Neural cell (in vitro differentiated cells): ENCODE data around the gene NPIPA5. TPM values are rescaled to one million over a fixed set of nuclear protein-coding genes. Genes with fewer than 3 reads are reported as not detected.
"Not testable (repeated sequence)": the region's sequence is repeated elsewhere in the genome, so short reads cannot be mapped to it uniquely, and the experiment has no call there.

ENCODE experiments used
- H2AFZ ChIP-seq: fragments of 200-600, 300-800 bp; sonication (generic), shearing (Covaris generic); 2 replicates; pipeline ENCODE4 v1.6.0; 2014; ENCODE audit warnings: low read depth, mild to moderate bottlenecking, antibody characterized with exemption, low read length, moderate library complexity
- H3F3A ChIP-seq: fragments of 200-600 bp; shearing (Covaris generic); 2 replicates; pipeline ENCODE4 v1.6.1; 2016; ENCODE audit warnings: mild to moderate bottlenecking, moderate library complexity, mixed read lengths, antibody characterized with exemption, low read length; ENCODE audit not compliant: insufficient read depth, poor library complexity, severe bottlenecking
- H3K27ac ChIP-seq: fragments of 200-600, 300-800 bp; sonication (generic), shearing (Covaris generic); 2 replicates; pipeline ENCODE4 v1.5.1; 2014; ENCODE audit warnings: mild to moderate bottlenecking, low read length, moderate library complexity
- H3K27me3 ChIP-seq: fragments of 300-800, 200-600 bp; sonication (generic), shearing (Covaris generic); 2 replicates; pipeline ENCODE4 v1.6.0; 2014; ENCODE audit warnings: mild to moderate bottlenecking, low read depth, low read length, moderate library complexity; ENCODE audit not compliant: insufficient read depth
- H3K36me3 ChIP-seq: fragments of 300-800, 200-600 bp; sonication (generic), shearing (Covaris generic); 2 replicates; pipeline ENCODE4 v1.5.1; 2014; ENCODE audit warnings: mild to moderate bottlenecking, antibody characterized with exemption, low read length, moderate library complexity; ENCODE audit not compliant: insufficient read depth
- H3K4me2 ChIP-seq: fragments of 300-800, 200-600 bp; sonication (generic), shearing (Covaris generic); 2 replicates; pipeline ENCODE4 v1.6.0; 2014; ENCODE audit warnings: mild to moderate bottlenecking, low read length
- H3K4me3 ChIP-seq: fragments of 300-800, 200-600 bp; sonication (generic), shearing (Covaris generic); 2 replicates; pipeline ENCODE4 v1.5.1; 2014; ENCODE audit warnings: mild to moderate bottlenecking, low read length, moderate library complexity
- H3K79me2 ChIP-seq: fragments of 200-600 bp; shearing (Covaris generic); replicated peaks from 2 replicates; pipeline ENCODE4 v1.6.0; 2014; ENCODE audit warnings: mild to moderate bottlenecking, low read length, moderate library complexity; ENCODE audit not compliant: insufficient read depth
- H3K9ac ChIP-seq: fragments of 300-800, 200-600 bp; sonication (generic), shearing (Covaris generic); 2 replicates; pipeline ENCODE4 v1.6.1; 2016; ENCODE audit warnings: mild to moderate bottlenecking, low read length, mixed read lengths
- H3K9me2 ChIP-seq: fragments of 200-600 bp; shearing (Covaris generic); 2 replicates; pipeline ENCODE4 v1.6.1; 2016; ENCODE audit warnings: mild to moderate bottlenecking, low read length, mixed read lengths; ENCODE audit not compliant: insufficient read depth
- H3K9me3 ChIP-seq: fragments of 200-600, 300-800 bp; sonication (generic), shearing (Covaris generic); 2 replicates; pipeline ENCODE4 v1.6.1; 2016; ENCODE audit warnings: mild to moderate bottlenecking, mixed run types, low read length, moderate library complexity, mixed read lengths
- H4K20me1 ChIP-seq: fragments of 200-600 bp; shearing (Covaris generic); 2 replicates; pipeline ENCODE4 v1.6.1; 2016; ENCODE audit warnings: mild to moderate bottlenecking, mixed run types; ENCODE audit not compliant: insufficient read depth
- polyA plus RNA-seq: library from polyadenylated mRNA; depleted of rRNA; stranded (reverse); fragments of >200 nt; gene quantifications from 2 replicates; pipeline ENCODE4 v1.2.3, GENCODE V29; 2014

NPIPA5 gene
- polyA plus RNA-seq, 1 donor from 2014 or later = 27.2 TPM

DNA sequence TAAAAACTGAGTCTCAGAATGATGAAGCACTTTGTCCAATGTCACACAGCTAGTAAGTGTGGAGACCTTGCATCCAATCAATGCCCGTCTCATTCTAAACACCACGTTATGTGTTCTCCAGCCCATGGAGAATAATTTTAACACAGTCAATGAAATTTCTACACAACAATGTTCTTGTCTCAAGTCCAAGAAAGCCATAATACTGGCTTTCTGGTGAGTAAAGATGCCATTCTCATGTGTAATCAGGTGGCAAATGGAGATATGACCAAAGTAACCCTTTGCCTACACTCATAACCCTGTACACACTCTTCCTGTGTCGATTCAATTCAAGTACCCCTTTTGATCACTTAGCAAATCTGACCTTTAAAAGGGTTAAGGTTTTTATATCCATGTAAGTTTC, 4.7 kb upstream of the NPIPA5 start:
- H3K4me2 ChIP-seq, H3K36me3 ChIP-seq, H3K9me3 ChIP-seq, H3K9me2 ChIP-seq, H3K4me3 ChIP-seq, H3K9ac ChIP-seq, H3K27ac ChIP-seq, H3K27me3 ChIP-seq, H3K79me2 ChIP-seq, H4K20me1 ChIP-seq, H3F3A ChIP-seq, H2AFZ ChIP-seq: not testable (repeated sequence)

DNA sequence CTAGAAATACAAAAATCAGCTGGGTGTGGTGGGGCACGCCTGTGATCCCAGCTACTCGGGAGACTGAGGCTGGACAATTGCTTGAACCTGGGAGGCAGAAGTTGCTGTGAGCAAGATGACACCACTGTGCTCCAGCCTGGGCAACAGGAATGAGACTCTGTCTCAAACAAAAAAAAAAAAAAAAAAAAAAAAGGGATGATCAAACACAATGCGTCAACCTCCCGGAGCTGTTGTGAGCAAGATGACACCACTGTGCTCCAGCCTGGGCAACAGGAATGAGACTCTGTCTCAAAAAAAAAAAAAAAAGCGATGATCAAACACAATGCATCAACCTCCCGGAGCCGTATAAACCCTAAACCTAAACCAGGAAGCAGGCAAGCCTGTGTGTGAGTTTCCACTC, 20.6 kb downstream of the NPIPA5 start:
- H3F3A ChIP-seq, H4K20me1 ChIP-seq, H3K36me3 ChIP-seq, H3K27ac ChIP-seq, H3K79me2 ChIP-seq, H3K9me2 ChIP-seq, H2AFZ ChIP-seq, H3K4me3 ChIP-seq, H3K9ac ChIP-seq, H3K4me2 ChIP-seq, H3K27me3 ChIP-seq, H3K9me3 ChIP-seq: not testable (repeated sequence)

- H3K4me2 ChIP-seq, H3F3A ChIP-seq, H3K9ac ChIP-seq: not testable (repeated sequence)
Measured at GRCh38 chr16:15354846-15355245, 23.2 kb downstream of the NPIPA5 start.

DNA sequence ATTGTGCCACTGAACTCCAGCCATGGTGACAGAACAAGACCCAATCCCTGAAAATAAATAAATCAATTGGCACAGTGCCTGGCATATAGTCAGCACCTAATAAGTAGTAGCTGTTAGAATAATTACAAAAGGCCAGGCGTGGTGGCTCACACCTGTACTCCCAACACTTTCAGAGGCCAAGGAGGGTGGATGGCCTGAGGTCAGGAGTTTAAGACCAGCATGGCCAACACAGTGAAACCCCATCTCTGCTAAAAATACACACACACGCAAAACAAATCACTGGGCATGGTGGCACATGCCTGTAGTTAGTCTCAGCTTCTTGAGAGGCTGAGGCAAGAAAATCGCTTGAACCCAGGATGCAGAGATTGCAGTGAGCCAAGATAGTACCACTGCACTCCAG, 25.2 kb downstream of the NPIPA5 start:
- H3K27me3 ChIP-seq, H3K4me2 ChIP-seq, H3K79me2 ChIP-seq, H2AFZ ChIP-seq, H3K4me3 ChIP-seq, H3K9ac ChIP-seq, H3K36me3 ChIP-seq, H3F3A ChIP-seq, H3K27ac ChIP-seq, H4K20me1 ChIP-seq, H3K9me3 ChIP-seq, H3K9me2 ChIP-seq: not testable (repeated sequence)

More at GRCh38 chr16:15354846-15355245, 23.2 kb downstream of the NPIPA5 start:
- not testable (repeated sequence) for H2AFZ ChIP-seq, H4K20me1 ChIP-seq, H3K4me3 ChIP-seq, H3K9me2 ChIP-seq, H3K79me2 ChIP-seq, H3K36me3 ChIP-seq, H3K27me3 ChIP-seq, H3K27ac ChIP-seq, H3K9me3 ChIP-seq

DNA sequence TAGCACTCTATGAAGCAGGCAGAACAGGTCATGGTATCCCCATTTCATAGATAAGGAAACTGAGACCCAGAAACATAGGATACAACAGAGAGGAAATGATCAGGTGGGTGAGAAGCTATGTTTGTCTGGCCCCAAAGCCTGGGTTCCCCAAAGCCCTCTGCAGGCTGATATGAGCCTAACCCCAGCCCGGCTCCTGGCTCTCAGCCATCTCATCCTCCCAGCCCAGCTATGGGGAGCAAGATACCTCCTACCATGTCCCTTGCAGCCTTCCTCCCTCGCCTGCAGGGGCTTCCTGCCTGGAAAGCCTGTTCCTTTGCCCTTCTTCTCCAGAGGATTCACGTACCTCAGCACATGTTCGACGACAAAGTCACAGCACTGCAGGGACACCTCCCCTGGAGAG, 26.3 kb downstream of the NPIPA5 start:
- H3K4me3 ChIP-seq, H3K9me3 ChIP-seq, H3K27me3 ChIP-seq, H3F3A ChIP-seq, H3K4me2 ChIP-seq, H3K9ac ChIP-seq, H2AFZ ChIP-seq, H4K20me1 ChIP-seq, H3K79me2 ChIP-seq, H3K27ac ChIP-seq, H3K9me2 ChIP-seq, H3K36me3 ChIP-seq: not testable (repeated sequence)

- H3K79me2 ChIP-seq, H3K9me2 ChIP-seq, H2AFZ ChIP-seq, H3K4me3 ChIP-seq, H3K27me3 ChIP-seq, H3K9me3 ChIP-seq, H3K27ac ChIP-seq, H4K20me1 ChIP-seq, H3K36me3 ChIP-seq, H3F3A ChIP-seq, H3K9ac ChIP-seq, H3K4me2 ChIP-seq: not testable (repeated sequence)
Measured at GRCh38 chr16:15351251-15351650, 26.8 kb downstream of the NPIPA5 start.

- H3K27ac ChIP-seq, H3F3A ChIP-seq, H2AFZ ChIP-seq, H3K79me2 ChIP-seq, H3K4me3 ChIP-seq, H3K36me3 ChIP-seq, H4K20me1 ChIP-seq, H3K9me3 ChIP-seq, H3K9ac ChIP-seq, H3K4me2 ChIP-seq, H3K9me2 ChIP-seq, H3K27me3 ChIP-seq: not testable (repeated sequence)
Measured at GRCh38 chr16:15348721-15349120, 29.4 kb downstream of the NPIPA5 start.

DNA sequence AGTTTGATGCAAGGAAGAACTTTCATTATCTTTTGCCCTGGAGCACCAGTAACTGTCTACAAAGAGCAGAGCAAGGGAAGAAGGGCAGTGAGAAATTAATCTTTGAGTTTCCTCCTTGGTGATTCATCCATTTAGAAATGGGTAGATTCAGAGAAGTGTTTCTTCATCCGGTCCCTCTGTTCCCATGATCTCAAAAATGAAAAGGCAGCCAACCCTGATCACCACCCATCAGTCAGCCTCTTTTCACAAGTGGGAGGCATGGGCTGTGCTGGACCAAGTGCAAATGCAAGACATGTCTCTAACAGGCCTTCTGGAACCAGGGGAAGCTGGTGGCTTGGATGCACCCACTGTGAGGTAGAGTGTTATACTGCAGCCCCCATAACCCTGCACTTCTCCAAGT, 35.8 kb downstream of the NPIPA5 start:
- not testable (repeated sequence) for H3K9me3 ChIP-seq, H2AFZ ChIP-seq, H3K9me2 ChIP-seq, H3K27ac ChIP-seq, H4K20me1 ChIP-seq, H3K4me3 ChIP-seq, H3K27me3 ChIP-seq, H3K36me3 ChIP-seq, H3K4me2 ChIP-seq, H3K79me2 ChIP-seq, H3F3A ChIP-seq, H3K9ac ChIP-seq
